ENCODE data around the gene NDUFB8.

DNA sequence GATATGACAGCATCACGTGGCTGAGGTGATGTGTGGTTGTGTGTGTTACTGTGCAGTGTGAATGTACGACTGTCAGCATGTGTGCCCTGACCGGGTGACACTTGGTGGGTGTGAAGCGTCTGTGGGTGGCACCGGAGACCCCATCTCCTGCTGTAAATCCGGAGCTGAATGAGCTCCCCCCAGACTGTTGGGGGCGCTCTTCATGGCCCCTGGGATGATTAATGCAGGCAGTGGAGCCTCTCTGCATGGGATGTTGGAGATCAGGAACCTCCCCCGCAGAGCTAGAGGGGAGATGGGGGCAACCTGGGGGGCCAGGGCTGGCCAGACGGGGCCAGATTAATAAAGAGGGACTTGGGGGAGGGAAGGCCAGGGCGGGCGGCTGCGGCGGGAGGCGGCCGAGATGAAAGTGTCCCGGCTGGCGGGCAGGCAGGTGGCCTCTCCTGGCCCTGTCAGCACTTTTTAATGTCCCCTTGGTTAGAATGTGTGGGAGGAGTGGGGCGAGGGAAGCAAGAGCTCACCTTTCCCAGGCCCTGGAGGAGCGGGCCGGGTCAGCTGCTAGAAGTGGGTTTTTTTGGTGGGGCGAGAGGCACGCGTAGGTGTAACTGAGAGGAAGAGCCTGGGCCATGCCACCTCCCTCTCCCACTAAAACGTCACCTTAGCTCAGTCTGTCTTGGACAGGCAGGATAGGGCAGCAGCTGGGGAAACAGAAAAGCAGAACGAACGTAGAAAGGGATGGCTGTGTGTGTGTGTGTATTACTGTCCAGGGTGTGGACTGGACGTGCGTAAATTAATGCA lies 40.2 kb upstream of the NDUFB8 start:
- TF ChIP-seq, protein P1, sequence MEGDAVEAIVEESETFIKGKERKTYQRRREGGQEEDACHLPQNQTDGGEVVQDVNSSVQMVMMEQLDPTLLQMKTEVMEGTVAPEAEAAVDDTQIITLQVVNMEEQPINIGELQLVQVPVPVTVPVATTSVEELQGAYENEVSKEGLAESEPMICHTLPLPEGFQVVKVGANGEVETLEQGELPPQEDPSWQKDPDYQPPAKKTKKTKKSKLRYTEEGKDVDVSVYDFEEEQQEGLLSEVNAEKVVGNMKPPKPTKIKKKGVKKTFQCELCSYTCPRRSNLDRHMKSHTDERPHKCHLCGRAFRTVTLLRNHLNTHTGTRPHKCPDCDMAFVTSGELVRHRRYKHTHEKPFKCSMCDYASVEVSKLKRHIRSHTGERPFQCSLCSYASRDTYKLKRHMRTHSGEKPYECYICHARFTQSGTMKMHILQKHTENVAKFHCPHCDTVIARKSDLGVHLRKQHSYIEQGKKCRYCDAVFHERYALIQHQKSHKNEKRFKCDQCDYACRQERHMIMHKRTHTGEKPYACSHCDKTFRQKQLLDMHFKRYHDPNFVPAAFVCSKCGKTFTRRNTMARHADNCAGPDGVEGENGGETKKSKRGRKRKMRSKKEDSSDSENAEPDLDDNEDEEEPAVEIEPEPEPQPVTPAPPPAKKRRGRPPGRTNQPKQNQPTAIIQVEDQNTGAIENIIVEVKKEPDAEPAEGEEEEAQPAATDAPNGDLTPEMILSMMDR (IDR thresholded peaks at IDR 0.05), result no peak
- no peak for TF ChIP-seq EP300 (IDR thresholded peaks at IDR 0.05)

Data from tibial nerve (tissue), 4 donors.